Right lung (tissue), 5 donors: ENCODE data around the gene SORL1. TPM values are rescaled to one million over a fixed set of nuclear protein-coding genes. Genes with fewer than 3 reads are reported as not detected.
"Not testable (repeated sequence)": the region's sequence is repeated elsewhere in the genome, so short reads cannot be mapped to it uniquely, and the experiment has no call there.

Experiments used
- DNase-seq, 2 donors: peaks; one replicate each; pipeline ENCODE4 v3.0.0-alpha.2; 2013
- polyA plus RNA-seq, 5 donors: library from polyadenylated mRNA; unstranded; fragments of 120-200 nt; gene quantifications; one replicate each; pipeline versions ENCODE4 v1.2.1 to v1.2.3, GENCODE V29; 2013; ENCODE audit warnings: inconsistent platforms in 1 of 5, low replicate concordance in 1 of 5; ENCODE audit not compliant: insufficient read length in 5 of 5, insufficient read depth in 1 of 5

SORL1 gene
- polyA plus RNA-seq, 5 donors: 22.4 to 32.4 (median 30.2) TPM

DNA sequence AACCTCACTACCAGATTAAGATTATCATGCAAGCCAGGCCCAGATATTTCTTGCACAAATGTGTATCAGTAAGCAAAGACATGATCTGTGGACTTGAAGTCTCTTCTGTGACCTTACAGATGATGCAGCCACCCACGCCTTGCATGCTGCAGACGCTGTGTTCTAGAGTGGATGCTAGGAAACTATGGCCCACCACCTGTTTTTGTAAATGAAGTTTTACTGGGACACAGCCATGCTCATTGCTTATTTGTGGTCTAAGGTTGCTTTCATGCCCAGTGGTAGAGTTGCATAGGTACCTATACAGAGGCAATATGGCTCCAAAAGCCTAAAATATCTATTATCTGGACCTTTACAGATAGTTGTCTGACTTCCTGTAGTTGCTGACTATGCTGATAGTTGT, 48.2 kb downstream of the SORL1 start:
- DNase-seq: no peak

- no peak for DNase-seq
Observed at GRCh38 chr11:121500717-121501116, 48.6 kb downstream of the SORL1 start.

DNA sequence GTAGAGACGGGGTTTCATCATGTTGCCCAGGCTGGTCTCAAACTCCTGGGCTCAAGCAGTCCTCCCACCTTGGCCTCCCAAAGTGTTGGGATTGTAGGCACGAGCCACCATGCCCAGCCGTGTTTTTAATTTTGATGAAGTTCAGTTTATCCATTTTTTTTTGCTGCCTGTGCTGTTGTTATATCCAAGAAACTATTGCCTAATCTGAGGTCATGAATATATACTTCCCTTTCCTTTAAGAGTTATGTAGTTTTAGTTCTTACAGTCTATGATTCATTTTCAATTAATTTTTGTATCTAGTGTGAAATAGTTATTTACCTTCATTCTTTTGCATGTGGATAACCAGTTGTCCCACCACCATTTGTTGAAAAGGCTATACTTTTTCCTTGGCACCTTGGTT, 50.9 kb downstream of the SORL1 start:
- no peak for DNase-seq

- DNase-seq: not testable (repeated sequence)
Observed at GRCh38 chr11:121506237-121506636, 54.1 kb downstream of the SORL1 start.

DNA sequence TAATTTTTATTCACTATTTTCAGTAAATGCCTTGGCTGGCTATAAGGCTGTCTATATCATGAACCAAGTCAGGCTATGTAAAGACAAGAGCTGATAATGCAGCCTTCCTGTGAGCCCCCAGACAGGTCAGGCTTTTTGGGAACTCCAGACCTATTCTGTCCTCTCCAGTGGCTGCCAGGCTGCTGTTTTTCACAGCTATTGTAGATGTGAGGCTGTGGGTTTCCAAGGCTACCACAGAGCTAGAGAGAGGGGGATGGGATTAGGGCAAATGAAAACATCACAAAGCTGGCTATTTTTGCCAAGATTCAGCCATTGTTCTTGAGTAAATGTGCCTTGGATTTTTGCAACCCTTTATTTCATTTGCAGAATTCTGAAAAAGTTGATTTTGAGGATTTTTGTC, 56.3 kb downstream of the SORL1 start:
- DNase-seq: no peak

DNA sequence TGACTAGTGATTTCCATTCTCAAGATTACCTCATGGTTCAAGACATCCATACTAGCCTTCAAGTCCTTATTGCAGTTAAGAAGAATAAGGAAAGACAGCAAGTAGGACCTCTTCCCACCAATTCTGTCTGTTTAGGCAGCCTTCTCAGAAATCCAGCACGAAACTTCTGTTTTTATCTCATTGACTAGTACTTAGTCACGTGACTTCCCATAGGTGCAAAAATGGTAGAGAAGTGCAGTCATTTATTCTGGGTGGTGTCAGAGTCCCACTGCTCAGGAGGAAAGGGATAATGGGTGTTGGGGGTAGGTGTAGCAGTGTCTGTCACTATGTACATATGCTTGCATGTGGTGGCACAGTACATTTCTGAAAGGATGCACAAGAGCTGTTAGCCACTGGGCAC, 58.3 kb downstream of the SORL1 start:
- DNase-seq: no peak

DNA sequence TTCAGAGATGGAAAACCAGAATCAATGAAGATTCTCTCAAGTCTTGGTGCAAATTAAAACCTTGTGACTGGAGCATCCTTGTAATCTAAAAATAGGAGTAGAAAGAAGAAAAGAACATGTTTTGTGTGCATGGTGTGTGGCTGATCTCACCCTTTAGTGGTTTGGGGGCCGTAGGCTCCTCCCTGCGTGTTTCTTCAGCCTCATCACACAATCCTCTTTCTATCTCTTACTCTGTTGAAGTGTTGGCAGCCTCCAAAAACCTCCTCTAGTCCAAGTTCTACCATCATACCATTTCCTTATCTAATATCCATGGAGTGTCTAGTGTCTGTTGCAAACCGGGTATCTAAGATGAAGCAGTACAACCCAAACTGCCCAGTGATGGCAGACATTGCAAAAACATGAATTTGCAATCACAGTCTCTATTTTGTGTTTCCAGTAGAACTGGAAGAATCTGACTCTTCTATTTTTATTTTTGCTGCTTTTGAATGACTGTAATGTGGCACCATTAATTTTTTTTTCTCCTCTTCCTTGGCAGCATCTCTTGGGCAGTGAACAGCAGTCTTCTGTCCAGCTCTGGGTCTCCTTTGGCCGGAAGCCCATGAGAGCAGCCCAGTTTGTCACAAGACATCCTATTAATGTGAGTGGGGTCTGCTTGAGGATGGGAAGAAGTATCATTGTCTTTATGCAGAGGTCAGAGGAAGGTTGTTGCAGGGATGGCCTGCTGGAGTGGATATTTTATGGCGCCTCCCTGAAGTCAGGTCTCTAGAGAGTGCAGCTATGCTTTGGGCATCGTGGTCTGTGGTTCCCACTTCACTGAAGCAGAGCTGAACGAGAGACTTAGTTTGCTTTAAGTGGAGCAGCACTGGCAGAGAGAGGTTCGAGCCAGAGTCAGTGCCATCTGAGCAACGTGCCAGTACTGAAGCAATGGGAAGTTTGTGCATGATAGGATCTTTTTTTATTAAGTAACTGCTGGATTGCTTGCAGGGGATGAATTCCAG, 60.7 kb downstream of the SORL1 start:
- no peak for DNase-seq

GRCh38 chr11:121513807-121514206, 61.7 kb downstream of the SORL1 start:
- DNase-seq: no peak

GRCh38 chr11:121514432-121515334, 62.6 kb downstream of the SORL1 start:
- DNase-seq: no peak

GRCh38 chr11:121515335-121515671, 63.2 kb downstream of the SORL1 start:
- no peak for DNase-seq

- DNase-seq: no peak
Observed at GRCh38 chr11:121517996-121518395, 65.9 kb downstream of the SORL1 start.

GRCh38 chr11:121520243-121521144, 68.4 kb downstream of the SORL1 start:
- no peak for DNase-seq

DNA sequence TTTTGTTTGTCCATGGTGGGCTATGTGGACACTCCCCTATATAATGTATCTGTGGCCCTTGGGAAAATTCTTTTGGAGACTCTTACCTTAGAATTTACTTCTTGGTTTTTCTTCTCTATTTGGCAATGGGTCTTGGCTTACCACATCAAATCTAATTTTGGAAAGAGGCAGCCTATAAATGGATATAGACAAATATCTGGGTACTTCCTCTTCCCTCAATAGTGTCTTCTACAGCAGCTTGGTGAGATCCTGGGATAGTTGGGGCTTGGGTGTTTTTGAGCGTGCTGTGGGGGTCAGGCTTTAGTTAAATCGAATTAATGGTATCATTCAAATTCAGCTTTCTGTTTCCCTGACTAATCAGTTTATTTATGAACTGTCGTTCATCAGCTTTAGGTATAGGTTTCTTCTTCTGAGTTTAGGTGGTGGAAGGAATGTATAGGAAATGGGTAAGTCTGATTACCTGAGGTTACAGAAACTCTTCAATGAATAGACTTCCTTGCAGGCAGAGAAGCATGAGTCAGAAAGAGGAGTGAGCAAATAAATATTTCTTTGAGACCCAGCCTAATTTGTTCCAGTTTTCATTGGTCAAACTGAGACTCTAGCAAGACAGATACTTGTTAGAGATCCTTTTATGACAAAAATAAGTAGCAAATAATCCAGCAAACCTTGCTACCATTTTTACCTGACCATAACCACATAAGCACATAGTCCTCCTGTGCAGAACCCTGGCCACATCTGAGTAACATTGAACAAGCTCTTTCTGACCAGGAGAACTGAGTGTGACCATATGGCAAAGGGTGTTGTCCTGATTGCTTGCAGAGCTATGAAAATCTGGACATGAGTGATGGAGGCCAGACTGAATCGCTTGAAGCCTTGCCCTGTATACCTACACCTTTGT, 69.3 kb downstream of the SORL1 start:
- DNase-seq: no peak

DNA sequence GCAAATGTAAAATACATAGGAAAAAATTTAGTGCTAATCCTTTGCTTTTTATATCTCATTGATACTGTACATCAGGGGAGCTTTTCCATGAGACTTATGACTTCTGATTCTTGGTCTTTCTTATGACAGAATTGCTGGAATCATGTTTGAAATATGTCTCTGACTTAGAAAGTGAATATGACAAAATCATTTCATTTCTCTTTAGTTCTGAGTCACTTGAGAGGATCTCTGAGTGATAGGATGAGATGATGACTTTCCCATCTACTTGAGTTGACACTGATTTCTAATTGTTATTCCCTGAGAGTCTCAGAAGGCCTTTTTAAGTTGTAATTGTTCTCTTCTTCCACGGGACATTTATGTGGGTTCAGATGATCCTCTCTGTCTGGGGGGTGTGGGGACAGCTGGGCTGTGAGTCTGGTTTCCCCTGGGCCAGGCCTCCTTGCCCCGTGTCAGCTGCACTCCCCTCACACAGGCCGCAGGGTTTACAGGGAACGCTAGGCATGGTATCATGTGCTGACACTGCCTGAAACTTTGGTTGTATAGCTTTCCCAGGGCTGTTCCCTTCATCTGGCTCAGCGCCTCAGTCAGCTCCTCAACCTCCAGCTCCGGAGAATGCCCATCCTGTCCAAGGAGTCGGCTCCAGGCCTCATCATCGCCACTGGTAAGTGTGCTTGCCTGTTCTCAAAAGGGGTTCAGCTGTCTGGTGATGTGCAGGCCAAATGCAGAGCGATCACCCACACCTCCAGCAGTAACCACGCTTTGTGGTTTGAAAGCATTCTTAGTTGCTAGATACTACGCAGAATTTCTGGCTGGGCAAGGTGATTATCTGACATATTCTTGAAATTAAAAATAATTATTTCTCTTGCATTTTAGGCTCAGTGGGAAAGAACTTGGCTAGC, 70.2 kb downstream of the SORL1 start:
- no peak for DNase-seq

GRCh38 chr11:121523581-121524232, 71.6 kb downstream of the SORL1 start:
- DNase-seq: no peak

DNA sequence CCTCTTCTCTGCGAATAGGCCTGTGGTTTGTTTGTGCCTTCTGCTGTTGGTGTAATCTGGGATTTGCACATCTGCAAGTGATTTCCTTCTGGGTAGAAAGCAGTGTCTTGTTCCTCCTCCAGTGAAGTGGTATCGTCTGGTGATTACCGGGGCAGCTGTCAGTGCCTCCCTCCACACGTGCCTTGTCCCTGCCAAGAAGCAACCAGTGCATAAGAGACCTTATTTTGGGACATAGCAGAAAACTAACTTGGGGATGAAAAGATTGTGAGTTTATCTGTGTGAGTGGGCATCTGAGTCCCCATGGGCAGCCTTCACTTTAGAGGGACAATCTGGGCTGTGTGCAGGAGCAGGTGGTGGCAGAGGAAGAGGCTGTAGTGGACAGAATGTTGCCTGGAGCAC, 72.1 kb downstream of the SORL1 start:
- DNase-seq: no peak

GRCh38 chr11:121525376-121525775, 73.3 kb downstream of the SORL1 start:
- no peak for DNase-seq

DNA sequence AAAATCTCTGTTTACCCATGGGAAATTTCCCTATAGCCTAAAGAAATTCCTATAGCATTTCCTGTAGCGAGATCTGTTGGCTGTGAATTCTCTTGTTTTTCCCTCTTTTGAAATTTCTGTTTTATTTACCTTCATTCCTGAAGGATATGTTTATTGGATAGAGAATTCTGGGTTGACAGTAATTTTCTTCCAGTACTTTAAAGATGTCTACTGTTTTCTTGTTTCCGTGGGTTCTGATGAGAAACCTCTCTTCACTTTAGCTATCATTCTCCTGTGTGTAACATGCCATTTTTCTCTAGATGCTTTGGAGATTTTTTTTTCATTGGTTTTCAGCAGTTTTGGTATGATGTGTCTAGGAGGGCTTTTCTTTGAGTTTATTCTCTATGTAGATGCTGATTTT, 78.1 kb downstream of the SORL1 start:
- DNase-seq: no peak

GRCh38 chr11:121533601-121534000, 81.5 kb downstream of the SORL1 start:
- no peak for DNase-seq
